ENCODE measurements around the gene SBF2.

GRCh38 chr11:10051868-10052586 is 242.0 kb downstream of the SBF2 start:
- TF ChIP-seq CTCF (IDR thresholded peaks at IDR 0.05; ENCODE audit: low read length) (no peak), EZH2 (optimal IDR thresholded peaks at IDR 0.05; ENCODE audit: low read depth, low read length) (no peak), EZH2phosphoT487 (IDR thresholded peaks at IDR 0.05; ENCODE audit: low read length) (no peak)
